Thymus (tissue), 11 donors: ENCODE results near the gene PHLDB2. TPM values are rescaled to one million over a fixed set of nuclear protein-coding genes. Genes with fewer than 3 reads are reported as not detected.
A peak's percentile ranks its signal among the peaks of the same experiment; 100 is the strongest.

Experiments
- DNase-seq, 9 donors: peaks; one replicate each; pipeline ENCODE4 v3.0.0-alpha.2; 2013; ENCODE audit warnings: low spot score in 9 of 9, low read depth in 6 of 9, missing footprints in 1 of 9
- H3K27ac ChIP-seq, 2 donors: one replicate each; pipeline ENCODE4 v1.5.1; 2013; ENCODE audit warnings: control low read depth in 1 of 2, low read depth in 1 of 2, low read length in 1 of 2, mild to moderate bottlenecking in 1 of 2, moderate library complexity in 1 of 2
- H3K27me3 ChIP-seq, 2 donors: one replicate each; pipeline ENCODE4 v1.5.1; 2013; ENCODE audit warnings: low read length in 1 of 2; ENCODE audit not compliant: control insufficient read depth in 2 of 2, insufficient read depth in 1 of 2
- H3K36me3 ChIP-seq, 2 donors: one replicate each; pipeline ENCODE4 v1.5.1; 2013; ENCODE audit warnings: low read length in 1 of 2, mild to moderate bottlenecking in 1 of 2, moderate library complexity in 1 of 2; ENCODE audit not compliant: control insufficient read depth in 2 of 2, insufficient read depth in 2 of 2
- H3K4me1 ChIP-seq, 2 donors: one replicate each; pipeline ENCODE4 v1.5.1; 2013; ENCODE audit warnings: low read length in 2 of 2; ENCODE audit not compliant: control insufficient read depth in 2 of 2, insufficient read depth in 2 of 2
- H3K4me3 ChIP-seq, 2 donors: one replicate each; pipeline ENCODE4 v1.5.1; 2013; ENCODE audit warnings: low read length in 2 of 2, control low read depth in 1 of 2, mild to moderate bottlenecking in 1 of 2
- H3K9me3 ChIP-seq, 2 donors: one replicate each; pipeline ENCODE4 v1.5.1; 2013; ENCODE audit warnings: low read length in 1 of 2, mild to moderate bottlenecking in 1 of 2; ENCODE audit not compliant: control insufficient read depth in 2 of 2, insufficient read depth in 1 of 2
- WGBS: extraction: QIAGEN DNeasy Blood & Tissue Kit; methylation state at CpG from one replicate; pipeline ENCODE4 v1.1.7; 2013; 5-methylcytosine and 5-hydroxymethylcytosine counted together
- polyA plus RNA-seq: library from polyadenylated mRNA; stranded (reverse); fragments of 200-250 nt; gene quantifications from one replicate; pipeline ENCODE4 v1.2.3, GENCODE V29; 2013
- total RNA-seq: library from RNA; stranded (reverse); fragments of 120-200 nt; gene quantifications from one replicate; pipeline ENCODE4 v1.2.4, GENCODE V29; 2013
- donor health status: healthy.

PHLDB2 gene
- total and polyA plus RNA-seq, 2 donors = 7.5 to 37.8 TPM

GRCh38 chr3:111998636-111999483, 139.8 kb downstream of the PHLDB2 start, which contains the start of gene TAGLN3:
TSS of gene TAGLN3 (plus strand) at chr3:111998922. CDS start at chr3:111999423, 501 bp downstream.
- DNase-seq = peak in 2 of 9 donors; percentile 13 to 38
- Histone ChIP-seq H3K36me3 (peaks cover 0 to under 1% of the 10 kb centered on the region in 2 donors), H3K9me3 (peaks cover 0 to 3% of the 10 kb centered on the region in 2 donors), H3K4me3 (peak within 1 kb of the TSS; percentile 36 to 47), H3K27ac (no peak within 1 kb of the TSS), H3K4me1 (peaks cover 11 to 24% of the 10 kb centered on the region in 2 donors), H3K27me3 (peaks cover 0 to 22% of the 10 kb centered on the region in 2 donors)
- WGBS = 4% methylated on average over 30 of the region's 30 CpGs

- H3K4me3 ChIP-seq = peak overlapping the region; percentile 36 to 47
- no peak for DNase-seq
- H3K4me1 ChIP-seq = peaks cover 11 to 24% of the 10 kb centered on the region in 2 donors
- 32% methylated on average over 19 of the region's 19 CpGs for WGBS
- no peaks in the 10 kb centered on the region for H3K36me3 ChIP-seq
- H3K27ac ChIP-seq = no peak overlapping the region
- peaks cover 0 to 3% of the 10 kb centered on the region in 2 donors for H3K9me3 ChIP-seq
- peaks cover 0 to 22% of the 10 kb centered on the region in 2 donors for H3K27me3 ChIP-seq
Observed at GRCh38 chr3:111999484-112000324, 140.6 kb downstream of the PHLDB2 start.

GRCh38 chr3:112000367-112000771, 141.3 kb downstream of the PHLDB2 start:
- H3K27me3 ChIP-seq = peaks cover 0 to 22% of the 10 kb centered on the region in 2 donors
- no peak overlapping the region for H3K27ac ChIP-seq
- peaks cover 0 to 3% of the 10 kb centered on the region in 2 donors for H3K9me3 ChIP-seq
- peaks cover 11 to 24% of the 10 kb centered on the region in 2 donors for H3K4me1 ChIP-seq
- DNase-seq = no peak
- H3K36me3 ChIP-seq = no peaks in the 10 kb centered on the region
- no peak overlapping the region for H3K4me3 ChIP-seq
- whole genome bisulfite sequencing = 95% methylated on average over 5 of the region's 5 CpGs

- no peaks in the 10 kb centered on the region for H3K36me3 ChIP-seq
- H3K4me3 ChIP-seq = no peak overlapping the region
- H3K27me3 ChIP-seq = peaks cover 0 to 22% of the 10 kb centered on the region in 2 donors
- H3K4me1 ChIP-seq = peaks cover 11 to 24% of the 10 kb centered on the region in 2 donors
- DNase-seq = no peak
- WGBS = 97% methylated on average over 2 of the region's 2 CpGs
- H3K27ac ChIP-seq = no peak overlapping the region
- H3K9me3 ChIP-seq = peaks cover 0 to 3% of the 10 kb centered on the region in 2 donors
Observed at GRCh38 chr3:112000966-112001365, 141.9 kb downstream of the PHLDB2 start.

- WGBS = 98% methylated on average over 2 of the region's 2 CpGs
- no peaks in the 10 kb centered on the region for H3K36me3 ChIP-seq
- no peak for DNase-seq
- peaks cover 0 to 22% of the 10 kb centered on the region in 2 donors for H3K27me3 ChIP-seq
- H3K4me3 ChIP-seq = no peak overlapping the region
- H3K4me1 ChIP-seq = peaks cover 11 to 24% of the 10 kb centered on the region in 2 donors
- H3K9me3 ChIP-seq = peaks cover 0 to 3% of the 10 kb centered on the region in 2 donors
- H3K27ac ChIP-seq = no peak overlapping the region
Observed at GRCh38 chr3:112001526-112001925, 142.5 kb downstream of the PHLDB2 start.

- peaks cover 0 to 22% of the 10 kb centered on the region in 2 donors for H3K27me3 ChIP-seq
- H3K36me3 ChIP-seq = no peaks in the 10 kb centered on the region
- H3K4me1 ChIP-seq = peaks cover 11 to 24% of the 10 kb centered on the region in 2 donors
- no peak overlapping the region for H3K27ac ChIP-seq
- peak in 3 of 9 donors; percentile 11 to 46 (median 21) for DNase-seq
- WGBS = 72% methylated on average over 8 of the region's 8 CpGs
- peaks cover 0 to 3% of the 10 kb centered on the region in 2 donors for H3K9me3 ChIP-seq
- no peak overlapping the region for H3K4me3 ChIP-seq
Observed at GRCh38 chr3:112002096-112002971, 143.3 kb downstream of the PHLDB2 start.

- peaks cover 11 to 22% of the 10 kb centered on the region in 2 donors for H3K4me1 ChIP-seq
- 85% methylated on average over 4 of the region's 4 CpGs for whole genome bisulfite sequencing
- peaks cover 0 to 20% of the 10 kb centered on the region in 2 donors for H3K27me3 ChIP-seq
- peaks cover 0 to 3% of the 10 kb centered on the region in 2 donors for H3K9me3 ChIP-seq
- peak in 1 of 9 donors; percentile 28 for DNase-seq
- H3K36me3 ChIP-seq = no peaks in the 10 kb centered on the region
- H3K27ac ChIP-seq = peak overlapping the region in 1 of 2 donors; percentile 19
- H3K4me3 ChIP-seq = no peak overlapping the region
Observed at GRCh38 chr3:112003321-112004080, 144.4 kb downstream of the PHLDB2 start.

GRCh38 chr3:112004187-112004586, 145.1 kb downstream of the PHLDB2 start:
- H3K27ac ChIP-seq = no peak overlapping the region
- no peak for DNase-seq
- H3K4me1 ChIP-seq = peaks cover 9 to 15% of the 10 kb centered on the region in 2 donors
- H3K36me3 ChIP-seq = no peaks in the 10 kb centered on the region
- 97% methylated on average over 2 of the region's 2 CpGs for WGBS
- H3K9me3 ChIP-seq = peaks cover 0 to 3% of the 10 kb centered on the region in 2 donors
- no peak overlapping the region for H3K4me3 ChIP-seq
- peaks cover 0 to 14% of the 10 kb centered on the region in 2 donors for H3K27me3 ChIP-seq
